A673 (cell line): ENCODE data around the gene TSKS. TPM values are rescaled to one million over a fixed set of nuclear protein-coding genes. Genes with fewer than 3 reads are reported as not detected.

Experiments used
- BruUV-seq: library from RNA; stranded (reverse); fragments of 400-500 nt; replicated peaks from 2 replicates; lab custom pipeline; 2021; lab: Mats Ljungman, UMichigan
- CTCF ChIA-PET: fragments of 300-600 bp; sonication (Branson Sonifier 250); formaldehyde crosslinking; loops from one replicate; lab custom pipeline; 2022; ENCODE audit warnings: antibody characterized with exemption; lab: Charles Lee
- POLR2A ChIA-PET: fragments of 300-600 bp; sonication (Branson Sonifier 250); formaldehyde crosslinking; loops from one replicate; lab custom pipeline; 2022; ENCODE audit warnings: antibody characterized with exemption; ENCODE audit not compliant: low non-redundant PET; lab: Charles Lee
- DNase-seq: peaks from one replicate; pipeline ENCODE4 v3.0.0-alpha.2; 2015; ENCODE audit warnings: low spot score
- H3K27ac ChIP-seq: fragments of 200-600 bp; sonication (generic); 2 replicates; pipeline ENCODE4 v1.5.1; 2016; ENCODE audit warnings: mixed run types, low read depth, mild to moderate bottlenecking, mixed read lengths, antibody characterized with exemption, low read length; ENCODE audit not compliant: poor library complexity, severe bottlenecking
- H3K27me3 ChIP-seq: fragments of 200-600 bp; sonication (generic); replicated peaks from 2 replicates; pipeline ENCODE4 v1.6.1; 2017; ENCODE audit warnings: mixed run types, low read depth, mild to moderate bottlenecking, mixed read lengths, antibody characterized with exemption, low read length; ENCODE audit not compliant: insufficient read depth, poor library complexity
- H3K36me3 ChIP-seq: fragments of 200-600 bp; sonication (generic); 2 replicates; pipeline ENCODE4 v1.6.1; 2016; ENCODE audit warnings: mixed run types, mild to moderate bottlenecking, mixed read lengths, antibody characterized with exemption, low read length; ENCODE audit not compliant: insufficient read depth, poor library complexity, severe bottlenecking
- H3K4me1 ChIP-seq: fragments of 200-600 bp; sonication (generic); 2 replicates; pipeline ENCODE4 v1.6.1; 2017; ENCODE audit warnings: mixed run types, mild to moderate bottlenecking, mixed read lengths, antibody characterized with exemption, low read length; ENCODE audit not compliant: insufficient read depth, poor library complexity, severe bottlenecking
- H3K4me3 ChIP-seq: fragments of 200-600 bp; sonication (generic); 2 replicates; pipeline ENCODE4 v1.5.1; 2016; ENCODE audit warnings: low read depth, mixed run types, mild to moderate bottlenecking, mixed read lengths, low read length; ENCODE audit not compliant: poor library complexity, severe bottlenecking
- H3K9me3 ChIP-seq: fragments of 200-600 bp; sonication (generic); 2 replicates; pipeline ENCODE4 v1.6.1; 2016; ENCODE audit warnings: mixed run types, low read depth, mild to moderate bottlenecking, mixed read lengths, antibody characterized with exemption, low read length; ENCODE audit not compliant: poor library complexity, severe bottlenecking
- EZH2 ChIP-seq: fragments of 200-600 bp; sonication (generic); IDR thresholded peaks from 2 replicates; pipeline ENCODE4 v1.6.1; 2017; ENCODE audit warnings: borderline replicate concordance, low read depth, mild to moderate bottlenecking, mixed read lengths, antibody characterized with exemption, low read length; ENCODE audit not compliant: poor library complexity, severe bottlenecking
- intact Hi-C: fragments of 100-400 bp; cut with micrococcal nuclease; formaldehyde crosslinking; loops from one replicate; pipeline ENCODE4 v1.10.0; 2022; ENCODE audit not compliant: unreplicated experiment
- total RNA-seq: library from RNA; stranded (reverse); gene quantifications from 2 replicates; pipeline ENCODE4 v1.2.3, GENCODE V29; 2021
- TF ChIP-seq, protein P1 (sequence below): fragments of 300-800, 200-600 bp; sonication (generic); conservative IDR thresholded peaks from 2 replicates; pipeline ENCODE4 v1.5.1; 2017; ENCODE audit warnings: low read depth, mild to moderate bottlenecking, antibody characterized with exemption, low read length, moderate library complexity, mixed read lengths

TSKS gene
- total RNA-seq, 1 experiment from 2014 or later = not detected

- intact Hi-C loops = loop anchor here (10.0 kb wide), 1 partner anchor 163 kb away; the partner anchor contains the start of genes ATF5 and NUP62
- TF ChIP-seq, protein P1, sequence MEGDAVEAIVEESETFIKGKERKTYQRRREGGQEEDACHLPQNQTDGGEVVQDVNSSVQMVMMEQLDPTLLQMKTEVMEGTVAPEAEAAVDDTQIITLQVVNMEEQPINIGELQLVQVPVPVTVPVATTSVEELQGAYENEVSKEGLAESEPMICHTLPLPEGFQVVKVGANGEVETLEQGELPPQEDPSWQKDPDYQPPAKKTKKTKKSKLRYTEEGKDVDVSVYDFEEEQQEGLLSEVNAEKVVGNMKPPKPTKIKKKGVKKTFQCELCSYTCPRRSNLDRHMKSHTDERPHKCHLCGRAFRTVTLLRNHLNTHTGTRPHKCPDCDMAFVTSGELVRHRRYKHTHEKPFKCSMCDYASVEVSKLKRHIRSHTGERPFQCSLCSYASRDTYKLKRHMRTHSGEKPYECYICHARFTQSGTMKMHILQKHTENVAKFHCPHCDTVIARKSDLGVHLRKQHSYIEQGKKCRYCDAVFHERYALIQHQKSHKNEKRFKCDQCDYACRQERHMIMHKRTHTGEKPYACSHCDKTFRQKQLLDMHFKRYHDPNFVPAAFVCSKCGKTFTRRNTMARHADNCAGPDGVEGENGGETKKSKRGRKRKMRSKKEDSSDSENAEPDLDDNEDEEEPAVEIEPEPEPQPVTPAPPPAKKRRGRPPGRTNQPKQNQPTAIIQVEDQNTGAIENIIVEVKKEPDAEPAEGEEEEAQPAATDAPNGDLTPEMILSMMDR = no peak
- no peak for TF ChIP-seq EZH2
- Histone ChIP-seq H3K4me1 (peaks cover 8% of the 10 kb centered on the region), H3K4me3 (no peak overlapping the region), H3K9me3 (no peaks in the 10 kb centered on the region), H3K27me3 (no peaks in the 10 kb centered on the region), H3K27ac (no peak overlapping the region), H3K36me3 (no peaks in the 10 kb centered on the region)
- ChIA-PET CTCF (interaction anchor here (0.5 kb wide), 1 partner anchor 224 kb away, joined by 3 read pairs; no protein-coding TSS in a partner anchor), POLR2A (interaction anchor here (0.6 kb wide), 1 partner anchor 168 kb away, joined by 7 read pairs; the partner anchor contains the start of gene NUP62)
- DNase-seq = no peak
- no TSS peak for BruUV-seq
These were observed 1.3 kb downstream of the TSKS start for GRCh38 chr19:49761625-49762311.

- Histone ChIP-seq H3K4me3 (no peak overlapping the region), H3K36me3 (no peaks in the 10 kb centered on the region), H3K4me1 (peaks cover 8% of the 10 kb centered on the region), H3K9me3 (no peaks in the 10 kb centered on the region), H3K27me3 (no peaks in the 10 kb centered on the region), H3K27ac (no peak overlapping the region)
- POLR2A ChIA-PET = interaction anchor here (0.6 kb wide), 1 partner anchor 168 kb away, joined by 7 read pairs; the partner anchor contains the start of gene NUP62
- TF ChIP-seq, protein P1 = no peak
- no peak for DNase-seq
- intact Hi-C loops = loop anchor here (10.0 kb wide), 1 partner anchor 164 kb away; the partner anchor contains the start of genes ATF5 and NUP62
- CTCF ChIA-PET = interaction anchor here (0.5 to 0.9 kb wide), 2 partner anchors 15 to 223 kb away, joined by 3 read pairs; no protein-coding TSS in a partner anchor
- no TSS peak for BruUV-seq
These were observed 1.9 kb downstream of the TSKS start for GRCh38 chr19:49761249-49761624.

DNA sequence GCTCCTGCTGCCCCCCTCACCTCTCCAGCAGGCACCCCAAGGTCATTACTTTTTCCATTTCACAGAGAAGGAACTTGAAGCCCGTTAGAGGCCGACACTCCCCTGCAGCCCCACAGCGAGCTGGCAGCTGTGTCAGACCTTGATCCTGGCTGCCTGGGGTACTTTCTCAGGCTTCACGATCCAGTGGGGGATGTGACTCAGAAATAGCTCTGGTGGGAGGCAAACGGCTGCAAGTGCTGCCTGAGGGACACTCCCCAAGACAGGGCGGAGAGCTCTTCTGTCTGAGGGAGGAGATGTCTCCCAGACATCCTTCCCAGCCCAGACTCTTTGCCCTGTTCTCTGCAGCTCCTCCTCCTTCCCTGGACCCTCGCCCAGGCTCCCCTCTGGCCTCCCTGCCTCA, 4.8 kb downstream of the TSKS start:
- TF ChIP-seq, protein P1 = no peak
- no peak for TF ChIP-seq EZH2
- H3K36me3 ChIP-seq = no peaks in the 10 kb centered on the region
- no peak overlapping the region for H3K27ac ChIP-seq
- H3K9me3 ChIP-seq = no peaks in the 10 kb centered on the region
- no peak for DNase-seq
- intact Hi-C loops = no loop called here
- no peaks in the 10 kb centered on the region for H3K27me3 ChIP-seq
- H3K4me1 ChIP-seq = no peaks in the 10 kb centered on the region
- H3K4me3 ChIP-seq = no peak overlapping the region
- ChIA-PET CTCF (no interaction called here), POLR2A (no interaction called here)
- BruUV-seq = no TSS peak
